ENCODE measurements around the gene TACSTD2.
"Not testable (repeated sequence)": the region's sequence is repeated elsewhere in the genome, so short reads cannot be mapped to it uniquely, and the experiment has no call there.

TACSTD2 gene

GRCh38 chr1:58576727-58577653, at the start of gene TACSTD2:
Gene TACSTD2, minus strand, starts transcription at chr1:58577252. Its CDS starts 96 bp downstream, at chr1:58577156.
- H3K36me3 ChIP-seq (ENCODE audit: control insufficient read depth, insufficient read depth, low read length) = no peaks in the 10 kb centered on the region
- H3K4me2 ChIP-seq (ENCODE audit: low read length) = peak within 1 kb of the TSS; percentile 50
- no peaks in the 10 kb centered on the region for H3K4me1 ChIP-seq
- no peak for TF ChIP-seq CTCF (IDR thresholded peaks at IDR 0.05)
- H3K27me3 ChIP-seq (ENCODE audit: control insufficient read depth, insufficient read depth, low read length) = no peaks in the 10 kb centered on the region
- peak within 1 kb of the TSS; percentile 77 for H2AFZ ChIP-seq
- no peak within 1 kb of the TSS for H3K9ac ChIP-seq
- peak within 1 kb of the TSS; percentile 12 for H3K4me3 ChIP-seq (ENCODE audit: low read depth, low read length)
- no peaks in the 10 kb centered on the region for H3K79me2 ChIP-seq
- no peak within 1 kb of the TSS for H3K27ac ChIP-seq
- no peaks in the 10 kb centered on the region for H3K9me3 ChIP-seq (ENCODE audit: control insufficient read depth, low read length)

GRCh38 chr1:58626293-58626692, 49.2 kb upstream of the TACSTD2 start:
- Histone ChIP-seq H3K36me3 (ENCODE audit: control insufficient read depth, insufficient read depth, low read length) (no peaks in the 10 kb centered on the region), H3K27ac (no peak overlapping the region), H3K4me3 (ENCODE audit: low read depth, low read length) (no peak overlapping the region), H3K4me1 (no peaks in the 10 kb centered on the region), H3K4me2 (ENCODE audit: low read length) (no peak overlapping the region), H3K79me2 (no peaks in the 10 kb centered on the region), H2AFZ (no peak overlapping the region), H3K9me3 (ENCODE audit: control insufficient read depth, low read length) (no peaks in the 10 kb centered on the region), H3K9ac (no peak overlapping the region), H3K27me3 (ENCODE audit: control insufficient read depth, insufficient read depth, low read length) (no peaks in the 10 kb centered on the region)
- TF ChIP-seq CTCF (IDR thresholded peaks at IDR 0.05) = no peak

- not testable (repeated sequence) for H3K9me3 ChIP-seq (ENCODE audit: control insufficient read depth, low read length); H3K27me3 ChIP-seq (ENCODE audit: control insufficient read depth, insufficient read depth, low read length); H3K9ac ChIP-seq; H3K4me3 ChIP-seq (ENCODE audit: low read depth, low read length); H3K4me2 ChIP-seq (ENCODE audit: low read length); H3K79me2 ChIP-seq; H3K27ac ChIP-seq; H3K36me3 ChIP-seq (ENCODE audit: control insufficient read depth, insufficient read depth, low read length); H2AFZ ChIP-seq; H3K4me1 ChIP-seq
Measured at GRCh38 chr1:58623259-58623658, 46.2 kb upstream of the TACSTD2 start.

- no peak overlapping the region for H3K27ac ChIP-seq
Measured at GRCh38 chr1:58622571-58622970, 45.5 kb upstream of the TACSTD2 start.

GRCh38 chr1:58621391-58621790, 44.3 kb upstream of the TACSTD2 start:
- no peak overlapping the region for H3K4me3 ChIP-seq (ENCODE audit: low read depth, low read length)
- no peaks in the 10 kb centered on the region for H3K79me2 ChIP-seq
- no peak overlapping the region for H3K4me2 ChIP-seq (ENCODE audit: low read length)
- no peaks in the 10 kb centered on the region for H3K36me3 ChIP-seq (ENCODE audit: control insufficient read depth, insufficient read depth, low read length)
- TF ChIP-seq CTCF (IDR thresholded peaks at IDR 0.05) = no peak
- no peak overlapping the region for H2AFZ ChIP-seq
- no peaks in the 10 kb centered on the region for H3K4me1 ChIP-seq
- H3K9ac ChIP-seq = no peak overlapping the region
- H3K9me3 ChIP-seq (ENCODE audit: control insufficient read depth, low read length) = no peaks in the 10 kb centered on the region
- no peaks in the 10 kb centered on the region for H3K27me3 ChIP-seq (ENCODE audit: control insufficient read depth, insufficient read depth, low read length)
- H3K27ac ChIP-seq = no peak overlapping the region

More at GRCh38 chr1:58622571-58622970, 45.5 kb upstream of the TACSTD2 start:
- Histone ChIP-seq H3K4me3 (ENCODE audit: low read depth, low read length) (no peak overlapping the region), H3K9me3 (ENCODE audit: control insufficient read depth, low read length) (no peaks in the 10 kb centered on the region), H3K9ac (no peak overlapping the region), H3K79me2 (no peaks in the 10 kb centered on the region), H3K4me1 (no peaks in the 10 kb centered on the region), H2AFZ (no peak overlapping the region), H3K36me3 (ENCODE audit: control insufficient read depth, insufficient read depth, low read length) (no peaks in the 10 kb centered on the region), H3K4me2 (ENCODE audit: low read length) (no peak overlapping the region), H3K27me3 (ENCODE audit: control insufficient read depth, insufficient read depth, low read length) (no peaks in the 10 kb centered on the region)
- TF ChIP-seq CTCF (IDR thresholded peaks at IDR 0.05) = no peak
